Karpas-422 (cell line): ENCODE data around the gene MORC2. TPM values are rescaled to one million over a fixed set of nuclear protein-coding genes. Genes with fewer than 3 reads are reported as not detected.

ENCODE experiments used
- DNase-seq: peaks from one replicate; pipeline ENCODE4 v3.0.0-alpha.2; 2015
- H2AFZ ChIP-seq: fragments of 200-600 bp; sonication (generic); 2 replicates; pipeline ENCODE4 v1.6.1; 2014; ENCODE audit warnings: antibody characterized with exemption, low read length, mixed read lengths
- H3K27ac ChIP-seq: fragments of 200-600 bp; sonication (generic); 2 replicates; pipeline ENCODE4 v1.5.1; 2014; ENCODE audit warnings: mild to moderate bottlenecking, low read length, moderate library complexity
- H3K27me3 ChIP-seq: fragments of 200-600 bp; sonication (generic); 2 replicates; pipeline ENCODE4 v1.6.1; 2014; ENCODE audit warnings: low read length, mixed read lengths
- H3K36me3 ChIP-seq: fragments of 200-600 bp; sonication (generic); 2 replicates; pipeline ENCODE4 v1.6.1; 2014; ENCODE audit warnings: low read length, mixed read lengths; ENCODE audit not compliant: insufficient read depth
- H3K4me1 ChIP-seq: fragments of 200-600 bp; sonication (generic); 2 replicates; pipeline ENCODE4 v1.6.1; 2014; ENCODE audit warnings: mild to moderate bottlenecking, low read length, mixed read lengths
- H3K4me2 ChIP-seq: fragments of 200-600 bp; sonication (generic); 2 replicates; pipeline ENCODE4 v1.6.1; 2014; ENCODE audit warnings: low read length, low read depth, mild to moderate bottlenecking; ENCODE audit not compliant: poor library complexity, severe bottlenecking
- H3K4me3 ChIP-seq: fragments of 200-600 bp; sonication (generic); 2 replicates; pipeline ENCODE4 v1.5.1; 2014; ENCODE audit warnings: mild to moderate bottlenecking, antibody characterized with exemption, low read length, mixed read lengths
- H3K79me2 ChIP-seq: fragments of 200-600 bp; sonication (generic); 2 replicates; pipeline ENCODE4 v1.6.1; 2014; ENCODE audit warnings: mild to moderate bottlenecking, low read length, mixed read lengths
- H3K9ac ChIP-seq: fragments of 200-600 bp; sonication (generic); 2 replicates; pipeline ENCODE4 v1.6.0; 2014; ENCODE audit warnings: low read length
- H3K9me2 ChIP-seq: fragments of 200-600 bp; sonication (generic), shearing (Covaris generic); replicated peaks from 2 replicates; pipeline ENCODE4 v1.6.0; 2014; ENCODE audit warnings: mild to moderate bottlenecking, low read length, moderate library complexity; ENCODE audit not compliant: insufficient read depth
- H3K9me3 ChIP-seq: fragments of 300-700, 200-600 bp; sonication (generic); 2 replicates; pipeline ENCODE4 v1.6.1; 2014; ENCODE audit warnings: low read length, mixed read lengths
- H4K20me1 ChIP-seq: fragments of 200-600 bp; sonication (generic); 2 replicates; pipeline ENCODE4 v1.6.1; 2014; ENCODE audit warnings: mild to moderate bottlenecking, antibody characterized with exemption, low read length, low read depth; ENCODE audit not compliant: insufficient read depth
- total RNA-seq: library from RNA; depleted of rRNA; stranded (reverse); fragments of >200 nt; shearing (Covaris generic); gene quantifications from 2 replicates; pipeline ENCODE4 v1.2.3, GENCODE V29; 2014; ENCODE audit warnings: low replicate concordance

Gene MORC2
- total RNA-seq, 1 experiment from 2014 or later = 29.0 TPM

DNA sequence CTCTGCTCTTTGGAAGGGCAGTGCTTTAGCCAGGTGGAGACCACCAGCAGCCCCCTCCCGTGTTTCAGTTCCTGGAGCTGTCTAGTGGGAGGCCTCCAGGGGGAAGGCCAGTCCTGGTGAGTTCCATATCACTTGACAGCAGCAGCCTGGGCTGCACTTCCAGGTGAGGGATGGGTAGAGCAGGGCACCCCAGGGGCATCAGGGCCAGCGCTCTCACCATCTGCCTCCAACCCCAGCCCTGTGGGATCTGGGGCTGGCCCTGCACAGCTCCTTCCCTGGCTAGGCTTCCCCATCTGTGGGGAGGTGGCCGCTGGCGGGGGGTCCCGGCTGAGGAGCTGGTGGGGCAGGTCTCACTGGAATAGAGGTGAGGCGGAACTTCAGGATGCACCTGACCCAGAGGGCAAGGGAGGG is 60.5 kb downstream of the MORC2 start:
- Histone ChIP-seq H3K4me2 (no peak overlapping the region), H3K4me3 (no peak overlapping the region), H2AFZ (no peak overlapping the region), H3K4me1 (peaks cover 8% of the 10 kb centered on the region), H3K27me3 (no peaks in the 10 kb centered on the region), H3K36me3 (peaks cover 10% of the 10 kb centered on the region; the same call in 1 of the 2 replicates), H3K9ac (no peak overlapping the region), H3K27ac (no peak overlapping the region), H3K79me2 (no peaks in the 10 kb centered on the region), H3K9me3 (no peaks in the 10 kb centered on the region), H4K20me1 (no peaks in the 10 kb centered on the region), H3K9me2 (no peaks in the 10 kb centered on the region)
- DNase-seq = no peak

DNA sequence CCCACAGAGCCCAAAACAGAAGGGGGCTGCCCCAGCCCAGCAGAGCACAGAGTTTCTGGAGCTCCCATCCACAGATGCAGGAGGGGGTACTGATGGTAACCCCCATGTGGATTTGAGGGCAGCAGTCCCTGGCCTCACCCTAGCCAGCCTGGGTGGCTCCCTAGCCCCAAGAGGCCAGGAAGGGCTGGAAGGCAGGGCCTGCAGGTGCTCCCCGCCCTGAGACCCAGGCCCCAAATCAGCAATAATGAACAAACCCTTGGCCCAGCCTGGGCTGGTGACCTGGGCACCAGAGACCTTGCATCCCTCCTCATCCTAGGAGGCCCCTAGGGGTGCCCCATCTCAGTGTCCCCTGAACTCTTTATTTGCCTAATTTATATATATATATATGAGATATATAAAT is 61.6 kb downstream of the MORC2 start:
- H3K9ac ChIP-seq = no peak overlapping the region

DNA sequence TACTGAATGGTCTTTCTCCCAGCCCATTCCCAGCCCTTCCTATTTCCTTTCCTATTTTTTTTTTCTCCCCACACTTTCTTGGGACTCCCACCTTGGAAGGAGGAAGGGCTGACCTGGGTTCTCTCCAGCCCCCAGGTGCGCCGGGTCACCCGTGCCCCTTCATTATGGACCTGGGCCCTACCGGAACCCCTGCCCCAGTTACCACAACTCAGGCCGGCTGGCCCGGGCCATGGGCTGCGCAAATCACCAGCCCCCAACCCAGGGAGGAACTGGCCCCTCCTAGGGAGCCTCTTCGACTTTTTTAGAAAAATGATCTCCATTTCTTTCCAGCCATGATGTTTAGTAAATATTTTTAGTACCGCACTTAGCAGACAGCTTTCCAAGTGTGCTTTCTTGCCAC is 62.2 kb downstream of the MORC2 start:
- Histone ChIP-seq H3K9me3 (no peaks in the 10 kb centered on the region), H3K4me2 (no peak overlapping the region), H3K9me2 (no peaks in the 10 kb centered on the region), H3K9ac (no peak overlapping the region), H2AFZ (no peak overlapping the region), H3K4me3 (no peak overlapping the region), H4K20me1 (no peaks in the 10 kb centered on the region), H3K27me3 (no peaks in the 10 kb centered on the region), H3K79me2 (no peaks in the 10 kb centered on the region), H3K36me3 (peaks cover 10% of the 10 kb centered on the region; the same call in 1 of the 2 replicates), H3K4me1 (peaks cover 8% of the 10 kb centered on the region), H3K27ac (no peak overlapping the region)
- DNase-seq = no peak

More for the DNA sequence above, 61.6 kb downstream of the MORC2 start:
- Histone ChIP-seq H3K4me1 (peaks cover 8% of the 10 kb centered on the region), H2AFZ (no peak overlapping the region), H3K27ac (no peak overlapping the region), H3K4me2 (no peak overlapping the region), H3K9me2 (no peaks in the 10 kb centered on the region), H4K20me1 (no peaks in the 10 kb centered on the region), H3K79me2 (no peaks in the 10 kb centered on the region), H3K9me3 (no peaks in the 10 kb centered on the region), H3K27me3 (no peaks in the 10 kb centered on the region), H3K36me3 (peaks cover 10% of the 10 kb centered on the region; the same call in 1 of the 2 replicates), H3K4me3 (no peak overlapping the region)
- DNase-seq = no peak

DNA sequence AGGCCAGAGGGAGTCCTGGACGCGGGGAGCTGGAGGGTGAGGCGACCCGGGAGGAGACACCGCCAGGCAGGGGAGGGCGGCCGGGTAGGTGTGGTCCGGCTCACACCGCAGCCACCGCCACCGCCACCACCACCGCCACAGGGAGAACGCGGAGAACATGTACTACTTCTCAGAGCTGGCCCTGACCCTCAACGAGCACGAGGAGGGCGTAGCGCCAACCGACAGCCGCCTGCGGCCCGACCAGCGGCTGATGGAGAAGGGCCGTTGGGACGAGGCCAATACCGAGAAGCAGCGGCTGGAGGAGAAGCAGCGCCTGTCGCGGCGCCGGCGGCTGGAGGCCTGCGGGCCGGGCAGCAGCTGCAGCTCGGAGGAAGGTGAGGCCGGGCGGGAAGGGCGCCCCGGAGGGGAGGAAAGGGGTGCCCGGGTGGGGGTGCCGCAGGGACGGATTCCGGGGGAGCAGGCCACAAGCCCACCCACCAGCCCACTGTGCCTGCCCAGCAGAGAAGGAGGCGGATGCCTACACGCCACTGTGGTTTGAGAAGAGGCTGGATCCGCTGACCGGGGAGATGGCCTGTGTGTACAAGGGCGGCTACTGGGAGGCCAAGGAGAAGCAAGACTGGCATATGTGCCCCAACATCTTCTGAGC is 62.8 kb downstream of the MORC2 start:
- H2AFZ ChIP-seq = no peak overlapping the region
- no peak overlapping the region for H3K4me3 ChIP-seq
- no peak for DNase-seq
- H3K79me2 ChIP-seq = no peaks in the 10 kb centered on the region
- H3K9me3 ChIP-seq = no peaks in the 10 kb centered on the region
- H3K9me2 ChIP-seq = no peaks in the 10 kb centered on the region
- H3K27me3 ChIP-seq = no peaks in the 10 kb centered on the region
- peaks cover 10% of the 10 kb centered on the region; the same call in 1 of the 2 replicates for H3K36me3 ChIP-seq
- peaks cover 8% of the 10 kb centered on the region for H3K4me1 ChIP-seq
- H3K27ac ChIP-seq = no peak overlapping the region
- no peaks in the 10 kb centered on the region for H4K20me1 ChIP-seq
- no peak overlapping the region for H3K9ac ChIP-seq
- H3K4me2 ChIP-seq = no peak overlapping the region

DNA sequence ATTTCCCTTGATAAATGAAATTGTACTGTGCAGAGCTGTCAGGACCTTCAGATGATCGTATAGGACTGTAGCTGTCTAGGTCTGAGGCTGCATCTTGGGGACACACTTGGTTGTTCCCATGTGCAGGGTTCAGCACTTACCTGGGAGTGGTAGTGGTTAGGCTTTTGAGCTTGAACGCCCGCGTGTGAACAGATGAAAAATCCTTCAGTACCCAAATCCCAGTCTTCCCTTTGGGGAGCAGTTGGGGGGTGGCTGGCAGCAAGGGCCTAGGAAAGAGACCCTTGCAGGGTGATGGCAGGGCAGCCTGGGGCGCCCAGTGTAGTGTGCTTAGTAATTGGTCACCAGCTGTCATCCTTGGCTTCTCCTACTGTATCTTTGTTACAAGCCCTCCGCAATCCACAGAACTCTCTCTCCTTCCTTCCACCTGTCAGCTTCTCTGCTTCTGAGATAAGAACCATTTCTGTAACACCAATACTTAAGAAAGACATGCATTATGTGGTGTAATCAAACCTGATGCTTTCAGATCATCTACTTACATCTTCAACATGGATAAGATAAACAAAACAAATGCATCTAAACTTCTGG is 64.6 kb downstream of the MORC2 start:
- H3K27me3 ChIP-seq = no peaks in the 10 kb centered on the region
- no peaks in the 10 kb centered on the region for H3K9me2 ChIP-seq
- no peaks in the 10 kb centered on the region for H4K20me1 ChIP-seq
- H3K36me3 ChIP-seq = no peaks in the 10 kb centered on the region
- H3K27ac ChIP-seq = no peak overlapping the region
- H2AFZ ChIP-seq = no peak overlapping the region
- no peak overlapping the region for H3K4me2 ChIP-seq
- H3K4me3 ChIP-seq = no peak overlapping the region
- no peaks in the 10 kb centered on the region for H3K79me2 ChIP-seq
- H3K4me1 ChIP-seq = peaks cover 8% of the 10 kb centered on the region
- no peak for DNase-seq
- H3K9ac ChIP-seq = no peak overlapping the region
- no peaks in the 10 kb centered on the region for H3K9me3 ChIP-seq

DNA sequence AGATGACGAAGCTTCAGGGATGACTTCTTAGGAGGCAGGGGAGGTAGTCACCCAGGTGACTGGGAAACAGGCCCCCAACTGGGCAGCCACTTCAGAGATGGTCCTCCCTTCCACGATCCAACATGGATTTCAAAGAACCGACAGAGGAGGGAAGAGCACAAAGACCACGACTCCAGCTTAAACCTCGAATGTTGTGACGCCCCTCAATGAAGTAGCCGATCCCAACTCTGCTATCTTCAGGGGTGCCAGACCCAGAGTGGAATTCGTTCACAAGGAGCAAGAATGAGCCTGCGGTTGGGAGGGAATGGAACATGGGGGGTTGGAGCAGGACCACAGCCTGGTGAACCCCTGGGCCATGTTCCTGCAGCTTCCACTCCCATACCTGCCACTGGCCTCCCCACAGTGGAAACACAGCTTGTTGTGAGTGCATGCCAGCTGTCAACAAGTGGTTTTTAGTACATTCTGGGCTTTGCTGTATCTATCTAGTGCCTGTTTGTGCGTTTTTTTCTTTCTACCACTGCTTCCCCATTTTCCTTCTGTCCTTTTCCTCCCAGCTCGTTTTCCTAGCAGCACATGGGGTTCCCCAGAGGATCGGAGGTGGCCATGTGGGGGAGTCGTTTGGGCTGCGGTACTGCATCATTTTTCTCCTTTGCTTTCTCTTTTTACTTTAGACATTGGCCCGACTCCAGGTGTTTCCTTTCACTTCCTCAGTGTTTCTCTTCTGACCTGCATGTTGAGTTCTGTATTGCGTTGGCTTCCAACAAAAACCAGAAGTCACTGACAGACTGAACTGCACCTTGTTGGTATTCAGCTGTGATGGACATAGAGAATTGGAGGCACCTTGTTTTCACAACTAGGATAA is 65.8 kb downstream of the MORC2 start:
- H3K4me1 ChIP-seq = peaks cover 8% of the 10 kb centered on the region
- H3K4me2 ChIP-seq = no peak overlapping the region
- H3K36me3 ChIP-seq = no peaks in the 10 kb centered on the region
- H3K9me3 ChIP-seq = no peaks in the 10 kb centered on the region
- H3K9ac ChIP-seq = no peak overlapping the region
- H4K20me1 ChIP-seq = no peaks in the 10 kb centered on the region
- no peaks in the 10 kb centered on the region for H3K27me3 ChIP-seq
- no peak overlapping the region for H3K27ac ChIP-seq
- no peak overlapping the region for H3K4me3 ChIP-seq
- no peak for DNase-seq
- H3K9me2 ChIP-seq = no peaks in the 10 kb centered on the region
- H2AFZ ChIP-seq = no peak overlapping the region
- no peaks in the 10 kb centered on the region for H3K79me2 ChIP-seq

DNA sequence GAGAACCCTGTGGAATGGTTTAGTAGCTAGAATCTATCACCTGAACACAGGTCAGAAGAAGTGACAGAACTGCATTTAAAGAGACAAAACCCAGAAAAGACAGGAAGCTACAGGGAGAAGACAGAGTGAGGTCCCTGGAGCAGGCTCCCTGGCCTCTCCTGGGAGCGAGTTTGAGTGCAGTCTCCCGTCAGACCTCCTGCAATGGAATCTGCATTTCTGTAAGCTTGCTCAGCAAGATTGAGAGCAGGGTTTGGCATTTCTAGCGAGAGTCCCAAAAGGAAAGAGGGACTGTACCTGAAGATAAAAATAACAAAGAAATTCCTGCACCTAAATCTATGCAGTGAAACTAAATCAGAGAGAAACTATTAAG is 74.2 kb downstream of the MORC2 start:
- H3K4me3 ChIP-seq = no peak overlapping the region
- H3K4me1 ChIP-seq = no peaks in the 10 kb centered on the region
- no peaks in the 10 kb centered on the region for H3K79me2 ChIP-seq
- H3K27ac ChIP-seq = no peak overlapping the region
- H3K36me3 ChIP-seq = no peaks in the 10 kb centered on the region
- H4K20me1 ChIP-seq = no peaks in the 10 kb centered on the region
- H2AFZ ChIP-seq = no peak overlapping the region
- H3K4me2 ChIP-seq = no peak overlapping the region
- no peak for DNase-seq
- no peaks in the 10 kb centered on the region for H3K9me2 ChIP-seq
- no peaks in the 10 kb centered on the region for H3K27me3 ChIP-seq
- H3K9ac ChIP-seq = no peak overlapping the region
- no peaks in the 10 kb centered on the region for H3K9me3 ChIP-seq
